OCI-LY3 (cell line): Measurements from ENCODE around the gene TRIM46.

Source experiments
- EZH2phosphoT487 ChIP-seq: fragments of 200-600 bp; shearing (Covaris generic); IDR thresholded peaks from 2 replicates; pipeline ENCODE4 v1.6.1; 2018; ENCODE audit warnings: antibody characterized with exemption, mixed run types, low read depth
- TF ChIP-seq, protein P1 (sequence below): fragments of 200-600, 300-600 bp; sonication (generic); IDR thresholded peaks from 2 replicates; pipeline ENCODE4 v1.5.1; 2014; ENCODE audit warnings: antibody characterized with exemption, low read length, low read depth

DNA sequence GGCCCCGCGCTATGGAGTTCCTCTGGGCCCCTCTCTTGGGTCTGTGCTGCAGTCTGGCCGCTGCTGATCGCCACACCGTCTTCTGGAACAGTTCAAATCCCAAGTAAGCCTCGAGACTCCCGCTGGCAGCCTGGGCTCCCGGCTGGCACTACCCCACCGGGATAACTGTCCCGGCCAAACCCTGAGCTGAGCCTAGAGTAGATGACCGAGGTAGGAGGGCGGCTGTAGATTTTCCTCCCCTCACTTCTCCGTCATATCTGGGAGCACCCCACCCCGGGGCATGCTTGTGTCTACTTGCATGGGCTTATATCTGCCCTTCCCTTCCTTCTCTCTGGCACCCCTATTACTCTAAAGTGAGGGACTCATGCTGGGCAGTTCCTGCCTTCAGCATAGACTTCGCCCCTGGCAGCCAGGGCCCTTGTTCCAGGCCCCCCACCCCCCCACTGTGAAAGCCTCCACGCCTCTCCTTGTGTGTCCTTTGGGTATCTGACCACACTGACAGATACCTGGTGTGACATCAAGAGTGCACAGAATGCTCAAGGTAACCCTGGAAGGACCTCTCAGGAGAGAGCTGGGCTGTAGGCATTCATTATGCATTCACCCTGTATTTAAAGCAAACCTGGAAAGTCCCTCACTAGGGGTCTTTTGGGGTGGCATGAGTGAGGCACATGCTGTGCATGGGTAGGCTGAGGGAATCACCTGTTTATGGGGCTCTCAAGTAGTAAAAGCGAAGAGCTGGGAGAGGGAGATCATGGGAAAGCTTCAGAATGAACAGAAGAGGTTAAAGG lies 45.5 kb upstream of the TRIM46 start:
- TF ChIP-seq, protein P1, sequence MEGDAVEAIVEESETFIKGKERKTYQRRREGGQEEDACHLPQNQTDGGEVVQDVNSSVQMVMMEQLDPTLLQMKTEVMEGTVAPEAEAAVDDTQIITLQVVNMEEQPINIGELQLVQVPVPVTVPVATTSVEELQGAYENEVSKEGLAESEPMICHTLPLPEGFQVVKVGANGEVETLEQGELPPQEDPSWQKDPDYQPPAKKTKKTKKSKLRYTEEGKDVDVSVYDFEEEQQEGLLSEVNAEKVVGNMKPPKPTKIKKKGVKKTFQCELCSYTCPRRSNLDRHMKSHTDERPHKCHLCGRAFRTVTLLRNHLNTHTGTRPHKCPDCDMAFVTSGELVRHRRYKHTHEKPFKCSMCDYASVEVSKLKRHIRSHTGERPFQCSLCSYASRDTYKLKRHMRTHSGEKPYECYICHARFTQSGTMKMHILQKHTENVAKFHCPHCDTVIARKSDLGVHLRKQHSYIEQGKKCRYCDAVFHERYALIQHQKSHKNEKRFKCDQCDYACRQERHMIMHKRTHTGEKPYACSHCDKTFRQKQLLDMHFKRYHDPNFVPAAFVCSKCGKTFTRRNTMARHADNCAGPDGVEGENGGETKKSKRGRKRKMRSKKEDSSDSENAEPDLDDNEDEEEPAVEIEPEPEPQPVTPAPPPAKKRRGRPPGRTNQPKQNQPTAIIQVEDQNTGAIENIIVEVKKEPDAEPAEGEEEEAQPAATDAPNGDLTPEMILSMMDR = no peak
- no peak for TF ChIP-seq EZH2phosphoT487
